ENCODE measurements around the gene HAGH. TPM values are rescaled to one million over a fixed set of nuclear protein-coding genes. Genes with fewer than 3 reads are reported as not detected.

HAGH gene
- total RNA-seq, 2 experiments from 2014 or later: 34.9 to 45.6 TPM

GRCh38 chr16:1785846-1786170, 40.8 kb downstream of the HAGH start:
- H3K27me3 Mint-ChIP-seq: no peaks in the 10 kb centered on the region
- ChIA-PET CTCF (no interaction called here), POLR2A (no interaction called here)
- H3K36me3 Mint-ChIP-seq (ENCODE audit: low read depth): peaks cover 10% of the 10 kb centered on the region
- H3K9me3 Mint-ChIP-seq: no peaks in the 10 kb centered on the region
- H3K27ac Mint-ChIP-seq: no peak overlapping the region
- DNase-seq: no peak
- H3K4me1 Mint-ChIP-seq: peaks cover 25% of the 10 kb centered on the region
- H3K4me3 Mint-ChIP-seq: no peak overlapping the region

DNA sequence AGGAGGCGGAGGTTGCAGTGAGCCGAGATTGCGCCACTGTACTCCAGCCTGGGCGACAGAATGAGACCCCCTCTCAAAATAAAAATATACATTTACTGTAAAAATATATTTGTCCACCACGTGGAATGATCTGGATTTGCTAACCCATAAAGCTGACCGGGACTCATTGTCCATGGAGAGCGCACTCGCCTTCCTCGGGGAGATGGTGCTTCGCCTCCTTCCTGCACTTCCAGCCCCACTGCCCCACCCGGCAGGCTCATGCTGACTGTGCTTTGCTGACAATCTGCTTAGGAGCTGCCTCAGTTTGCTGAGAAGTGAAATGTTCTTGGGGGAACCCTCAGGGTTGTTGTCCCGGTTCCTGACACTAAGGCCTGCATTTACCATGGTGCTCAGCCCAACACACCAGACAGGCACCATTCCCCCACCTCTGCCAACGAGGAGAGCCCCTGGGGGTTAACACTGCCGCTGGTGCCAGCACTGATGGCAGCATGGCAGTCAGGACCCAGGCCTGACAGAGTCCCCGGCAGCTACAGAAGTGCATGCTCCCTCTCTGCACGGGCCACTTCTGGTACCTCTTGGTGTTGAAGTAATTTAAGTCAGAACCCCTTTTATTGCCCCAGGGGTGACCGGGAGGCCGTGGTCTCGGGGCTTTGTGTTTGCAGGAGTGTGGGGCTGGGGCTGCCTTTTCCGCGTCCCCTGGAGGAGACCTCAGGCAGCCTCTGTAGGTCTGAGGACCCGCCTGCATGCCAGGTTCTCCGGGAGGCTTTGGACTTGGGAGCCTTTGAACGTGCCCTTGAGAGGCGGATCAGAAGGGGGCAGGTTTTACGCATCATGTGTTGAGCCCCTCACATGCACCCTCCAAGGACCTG, 41.4 kb downstream of the HAGH start:
- Mint-ChIP-seq H3K27ac (peak overlapping the region; percentile 37), H3K4me3 (peak overlapping the region; percentile 20), H3K9me3 (no peaks in the 10 kb centered on the region), H3K36me3 (ENCODE audit: low read depth) (peaks cover 10% of the 10 kb centered on the region), H3K27me3 (no peaks in the 10 kb centered on the region), H3K4me1 (peaks cover 25% of the 10 kb centered on the region)
- DNase-seq: no peak
- ChIA-PET CTCF (interaction anchor here (0.6 kb wide), 1 partner anchor 11 kb away, joined by 5 read pairs; no protein-coding TSS in a partner anchor), POLR2A (no interaction called here)

- H3K27ac Mint-ChIP-seq: peak within 1 kb of the TSS; percentile 93
- no peaks in the 10 kb centered on the region for H3K9me3 Mint-ChIP-seq
- DNase-seq: peak; percentile 100
- CTCF ChIA-PET: interaction anchor here (0.5 to 2.0 kb wide), 16 partner anchors 8 to 182 kb away, joined by 3 to 14 read pairs (median 3); partner anchors contain the start of genes EME2, FAHD1, HAGH and MAPK8IP3
- H3K27me3 Mint-ChIP-seq: no peaks in the 10 kb centered on the region
- POLR2A ChIA-PET: interaction anchor here (0.8 to 1.4 kb wide), 4 partner anchors 8 to 182 kb away, joined by 3 to 8 read pairs (median 6); partner anchors contain the start of genes EME2, MAPK8IP3, MRPS34 and RPS2
- H3K36me3 Mint-ChIP-seq (ENCODE audit: low read depth): peaks cover 5% of the 10 kb centered on the region
- peaks cover 25% of the 10 kb centered on the region for H3K4me1 Mint-ChIP-seq
- H3K4me3 Mint-ChIP-seq: peak within 1 kb of the TSS; percentile 89
These were observed 44.0 kb downstream of the HAGH start, which contains the start of the genes NUBP2 and SPSB3 for GRCh38 chr16:1782408-1783264. TSS of gene NUBP2 (plus strand) at chr16:1782960. CDS start at chr16:1783021, 61 bp downstream. TSS of gene SPSB3 (minus strand) at chr16:1782571. CDS start at chr16:1781483, 1,088 bp downstream.

DNA sequence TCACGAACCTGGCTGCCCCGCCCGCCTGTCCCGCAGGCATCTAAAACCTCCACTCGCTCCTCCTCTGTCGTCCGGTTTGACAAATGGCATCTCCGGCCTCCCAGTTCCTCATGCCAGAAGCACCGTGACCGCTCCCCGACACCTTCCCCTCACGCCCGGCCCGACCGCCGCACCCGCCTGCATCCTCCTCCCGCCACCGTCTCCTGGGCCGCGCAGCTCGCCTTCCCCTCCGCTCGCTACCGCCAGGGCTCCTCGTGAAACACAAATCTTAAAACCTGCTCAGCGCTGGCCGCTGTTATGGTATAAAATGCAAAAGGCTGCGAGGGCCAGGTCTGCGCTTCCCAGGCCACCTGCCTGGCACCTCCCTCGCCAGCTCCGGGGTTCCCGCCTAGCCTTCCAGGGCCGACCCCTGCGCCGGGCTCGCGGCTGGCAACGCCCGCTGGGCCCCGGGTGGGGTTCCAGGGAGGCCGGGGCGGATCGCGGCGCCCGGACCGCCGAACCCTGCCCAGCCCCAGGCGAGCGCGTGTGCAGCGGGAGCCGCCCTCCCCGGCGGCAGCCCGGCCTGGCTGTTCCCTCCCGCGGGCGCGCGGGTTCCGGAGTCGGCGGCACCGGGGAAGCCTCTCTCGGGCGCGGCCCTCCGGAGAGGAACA, 44.7 kb downstream of the HAGH start:
- POLR2A ChIA-PET: interaction anchor here (0.8 to 1.4 kb wide), 4 partner anchors 8 to 183 kb away, joined by 3 to 8 read pairs (median 6); partner anchors contain the start of genes EME2, MAPK8IP3, MRPS34 and RPS2
- peaks cover 5% of the 10 kb centered on the region for H3K36me3 Mint-ChIP-seq (ENCODE audit: low read depth)
- peak overlapping the region; percentile 84 for H3K27ac Mint-ChIP-seq
- H3K27me3 Mint-ChIP-seq: no peaks in the 10 kb centered on the region
- H3K4me3 Mint-ChIP-seq: peak overlapping the region; percentile 89
- H3K9me3 Mint-ChIP-seq: no peaks in the 10 kb centered on the region
- peaks cover 25% of the 10 kb centered on the region for H3K4me1 Mint-ChIP-seq
- CTCF ChIA-PET: interaction anchor here (0.7 to 2.0 kb wide), 6 partner anchors 9 to 154 kb away, joined by 3 to 14 read pairs (median 6); partner anchors contain the start of genes EME2, FAHD1, HAGH and MAPK8IP3
- peak; percentile 47 for DNase-seq

GRCh38 chr16:1781254-1781653, 45.4 kb downstream of the HAGH start:
- Mint-ChIP-seq H3K27ac (peak overlapping the region; percentile 84), H3K4me1 (peaks cover 25% of the 10 kb centered on the region), H3K9me3 (no peaks in the 10 kb centered on the region), H3K4me3 (peak overlapping the region; percentile 86), H3K27me3 (no peaks in the 10 kb centered on the region), H3K36me3 (ENCODE audit: low read depth) (peaks cover 8% of the 10 kb centered on the region)
- ChIA-PET POLR2A (no interaction called here), CTCF (interaction anchor here (1.1 kb wide), 1 partner anchor 76 kb away, joined by 5 read pairs; the partner anchor contains the start of gene MAPK8IP3)
- DNase-seq: no peak

DNA sequence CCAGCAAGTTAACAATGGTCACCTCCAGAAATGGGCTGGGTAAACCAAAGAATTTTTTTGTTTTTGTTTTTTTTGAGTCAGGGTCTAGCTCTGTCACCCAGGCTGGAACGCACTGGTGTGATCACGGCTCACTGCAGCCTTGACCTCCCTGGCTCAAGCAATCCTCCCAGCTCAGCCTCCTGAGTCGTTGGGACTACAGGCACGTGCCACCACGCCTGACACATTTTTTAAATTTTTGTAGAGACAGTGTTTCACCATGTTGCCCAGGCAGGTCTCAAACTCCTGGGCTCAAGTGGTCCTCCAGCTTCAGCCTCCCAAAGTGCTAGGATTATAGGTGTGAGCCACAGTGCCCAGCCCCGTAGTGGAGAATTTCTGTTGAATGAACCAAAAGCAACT, 46.0 kb downstream of the HAGH start:
- Mint-ChIP-seq H3K36me3 (ENCODE audit: low read depth) (peaks cover 8% of the 10 kb centered on the region), H3K27me3 (no peaks in the 10 kb centered on the region), H3K9me3 (no peaks in the 10 kb centered on the region), H3K4me3 (peak overlapping the region; percentile 86), H3K27ac (peak overlapping the region; percentile 60), H3K4me1 (peaks cover 25% of the 10 kb centered on the region)
- POLR2A ChIA-PET: no interaction called here
- CTCF ChIA-PET: interaction anchor here (1.1 kb wide), 1 partner anchor 75 kb away, joined by 5 read pairs; the partner anchor contains the start of gene MAPK8IP3
- no peak for DNase-seq

DNA sequence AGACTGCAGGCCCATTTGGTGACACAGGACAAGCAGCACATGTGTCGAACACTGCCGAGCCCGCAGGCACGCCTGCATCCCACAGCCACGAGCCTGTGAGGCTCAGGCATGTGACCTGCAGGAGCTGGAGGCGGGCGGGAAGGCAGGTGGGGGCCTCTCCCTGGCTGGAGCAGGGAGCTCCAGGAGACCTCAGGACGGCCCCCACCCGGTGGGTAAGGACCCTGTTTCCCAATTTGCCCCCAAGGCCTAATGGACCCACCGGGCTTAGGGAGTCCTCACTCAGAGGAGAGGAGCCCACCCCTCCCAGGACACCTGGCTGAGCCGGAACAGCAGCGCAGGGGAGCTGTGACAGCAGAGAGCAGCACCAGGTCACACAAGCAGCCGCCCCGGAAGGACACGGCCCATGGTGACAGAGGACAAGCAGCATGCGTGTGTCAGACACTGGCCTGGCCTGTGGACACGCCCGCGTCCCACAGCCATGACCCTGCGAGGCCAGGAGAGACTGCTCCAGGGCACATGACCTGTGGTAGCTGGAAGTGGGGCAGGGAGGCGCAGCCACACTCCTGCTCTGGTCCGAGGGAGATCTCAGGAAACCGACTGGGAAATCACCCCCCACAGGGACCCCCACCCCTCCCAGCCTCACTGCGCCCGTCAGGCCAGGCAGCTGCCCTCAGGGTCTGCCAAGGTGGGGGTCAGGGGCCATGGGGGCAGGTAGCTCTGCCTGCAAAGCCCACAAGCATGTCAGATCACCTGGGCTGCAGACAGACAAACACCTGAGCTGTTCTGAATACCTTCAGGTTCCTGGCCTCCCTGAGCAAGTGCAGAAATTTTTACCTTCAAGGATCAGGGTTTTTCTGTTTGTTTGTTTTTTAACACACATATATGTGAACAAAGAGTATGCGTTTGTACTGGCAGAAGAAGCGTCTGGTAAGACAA, 46.6 kb downstream of the HAGH start:
- Mint-ChIP-seq H3K36me3 (ENCODE audit: low read depth) (peaks cover 8% of the 10 kb centered on the region), H3K27ac (no peak overlapping the region), H3K4me3 (peak overlapping the region; percentile 51), H3K4me1 (peaks cover 25% of the 10 kb centered on the region), H3K27me3 (no peaks in the 10 kb centered on the region), H3K9me3 (no peaks in the 10 kb centered on the region)
- CTCF ChIA-PET: interaction anchor here (1.1 kb wide), 1 partner anchor 75 kb away, joined by 5 read pairs; the partner anchor contains the start of gene MAPK8IP3
- POLR2A ChIA-PET: no interaction called here
- DNase-seq: no peak

DNA sequence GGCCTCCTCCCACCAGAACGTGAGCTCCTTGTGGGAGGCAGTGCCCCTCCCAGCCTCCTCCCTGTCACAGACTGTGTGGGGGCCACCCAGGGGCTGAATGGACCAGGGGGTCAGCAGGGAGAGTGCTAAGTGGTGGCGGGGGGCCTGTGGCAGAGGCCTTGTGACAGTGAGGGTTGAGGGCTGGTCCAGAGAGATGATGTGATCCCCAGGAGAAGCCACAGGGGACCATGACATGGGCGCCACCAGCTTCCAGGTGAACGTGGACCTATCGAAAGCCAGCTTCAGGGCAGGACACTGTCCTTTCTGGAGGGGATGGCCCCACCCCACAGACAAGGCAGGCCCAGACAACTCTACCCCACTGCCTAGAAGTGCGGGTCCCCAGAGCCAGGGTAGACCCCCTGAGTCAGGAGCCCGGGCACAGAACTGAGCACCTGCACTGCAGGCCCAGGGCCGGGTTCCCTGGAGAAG, 47.4 kb downstream of the HAGH start:
- Mint-ChIP-seq H3K27ac (no peak overlapping the region), H3K27me3 (no peaks in the 10 kb centered on the region), H3K9me3 (no peaks in the 10 kb centered on the region), H3K36me3 (ENCODE audit: low read depth) (peaks cover 8% of the 10 kb centered on the region), H3K4me3 (no peak overlapping the region), H3K4me1 (peaks cover 25% of the 10 kb centered on the region)
- ChIA-PET POLR2A (no interaction called here), CTCF (interaction anchor here (0.6 kb wide), 1 partner anchor 67 kb away, joined by 3 read pairs; no protein-coding TSS in a partner anchor)
- DNase-seq: no peak

- CTCF ChIA-PET: interaction anchor here (0.6 to 1.0 kb wide), 2 partner anchors 67 to 73 kb away, joined by 3 read pairs; partner anchors contain the start of gene MAPK8IP3
- peaks cover 22% of the 10 kb centered on the region for H3K4me1 Mint-ChIP-seq
These were observed 48.1 kb downstream of the HAGH start for GRCh38 chr16:1778200-1779179.

GRCh38 chr16:1777375-1778199, 49.0 kb downstream of the HAGH start:
- no peak overlapping the region for H3K27ac Mint-ChIP-seq
- H3K27me3 Mint-ChIP-seq: no peaks in the 10 kb centered on the region
- H3K36me3 Mint-ChIP-seq (ENCODE audit: low read depth): peaks cover 4% of the 10 kb centered on the region
- DNase-seq: no peak
- CTCF ChIA-PET: interaction anchor here (1.0 kb wide), 1 partner anchor 72 kb away, joined by 3 read pairs; the partner anchor contains the start of gene MAPK8IP3
- POLR2A ChIA-PET: no interaction called here
- peaks cover 18% of the 10 kb centered on the region for H3K4me1 Mint-ChIP-seq
- no peaks in the 10 kb centered on the region for H3K9me3 Mint-ChIP-seq
- H3K4me3 Mint-ChIP-seq: no peak overlapping the region

More at GRCh38 chr16:1778200-1779179, 48.1 kb downstream of the HAGH start:
- Mint-ChIP-seq H3K9me3 (no peaks in the 10 kb centered on the region), H3K36me3 (ENCODE audit: low read depth) (peaks cover 8% of the 10 kb centered on the region), H3K27me3 (no peaks in the 10 kb centered on the region), H3K4me3 (no peak overlapping the region), H3K27ac (no peak overlapping the region)
- POLR2A ChIA-PET: no interaction called here
- DNase-seq: no peak
